ENCODE data around the gene TNFRSF14.

DNA sequence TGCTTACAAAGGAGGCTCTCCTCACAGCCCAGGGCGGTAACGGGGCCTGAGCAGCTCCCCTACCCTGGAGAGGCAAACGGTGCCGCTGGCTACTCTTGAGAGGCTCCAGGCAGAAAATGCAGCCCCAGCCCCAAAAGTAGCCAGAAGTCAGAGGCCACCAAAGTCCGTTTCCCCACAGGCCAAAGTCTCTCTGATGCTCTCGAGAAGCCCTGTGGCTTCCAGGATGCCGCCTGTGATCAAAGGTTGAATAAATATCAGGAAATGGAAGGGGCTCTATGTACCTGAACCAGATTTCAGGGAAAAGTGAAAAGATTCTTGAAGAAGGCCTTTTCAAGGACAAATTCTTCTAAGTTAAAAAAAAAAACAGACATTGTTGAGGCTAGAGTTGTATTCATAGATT is 33.9 kb upstream of the TNFRSF14 start:
- TF ChIP-seq ATF3 (IDR thresholded peaks at IDR 0.05) (no peak), SP1 (IDR thresholded peaks at IDR 0.05) (peak; percentile 69), GABPA (IDR thresholded peaks at IDR 0.05 in 1 of 2, conservative IDR thresholded peaks at IDR 0.05 in 1 of 2) (no peak), CTCF (IDR thresholded peaks at IDR 0.05; ENCODE audit: low read depth, low read length, missing input control) (no peak), RXRA (IDR thresholded peaks at IDR 0.05) (peak; percentile 80 to 83)
